ENCODE data around the gene MYO1B.

Gene MYO1B

DNA sequence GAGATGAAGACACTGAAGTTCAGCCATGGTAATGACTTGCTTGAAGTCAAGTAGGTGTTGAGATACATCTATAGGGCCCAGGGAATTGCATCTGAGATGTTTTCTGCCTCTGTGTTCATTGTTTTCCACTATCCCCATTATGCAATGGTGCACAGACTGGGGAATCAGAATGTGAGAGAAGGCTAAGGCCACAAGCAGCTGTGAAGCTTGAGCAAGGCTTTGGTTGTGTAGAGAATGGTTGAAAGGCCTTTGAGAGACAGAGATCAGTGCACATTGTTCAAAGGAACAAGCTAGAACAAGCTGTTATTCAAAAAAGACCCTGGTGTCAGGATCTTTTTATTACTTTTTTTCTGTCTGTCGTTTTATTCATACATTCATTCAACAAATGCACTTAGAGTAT lies 82.3 kb downstream of the MYO1B start:
- no peak for DNase-seq

DNA sequence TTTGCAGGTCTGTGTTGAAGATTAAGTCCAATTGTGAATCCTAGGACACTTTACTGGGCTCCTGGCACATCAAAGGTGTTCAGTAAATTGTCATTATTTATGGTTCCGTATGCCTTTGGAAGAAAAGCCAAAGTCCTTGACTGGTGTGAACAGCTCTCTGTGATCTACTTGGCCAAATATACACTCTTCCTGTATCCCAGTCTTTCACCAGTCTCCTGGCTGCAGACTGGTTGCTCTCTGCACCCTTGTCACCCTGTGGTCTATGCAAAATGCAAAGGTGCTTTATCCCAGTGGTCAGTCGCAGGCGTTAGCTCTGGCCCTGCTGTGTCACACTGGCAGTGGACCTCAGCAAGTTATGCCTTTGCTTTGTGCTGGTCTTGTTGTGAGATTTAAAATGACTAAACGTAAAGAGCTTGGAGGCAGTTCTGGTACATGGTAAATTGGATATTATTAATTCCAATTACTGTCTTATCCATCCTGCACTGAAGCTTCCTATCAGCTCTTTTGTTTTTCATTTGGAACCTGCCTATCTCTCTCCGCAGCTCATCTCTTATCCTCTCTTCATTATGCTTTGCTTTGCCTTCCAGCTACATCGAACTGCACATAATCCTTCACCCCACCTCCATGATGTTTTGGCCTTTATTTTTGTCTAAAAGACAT lies 83.1 kb downstream of the MYO1B start:
- no peak for DNase-seq

DNA sequence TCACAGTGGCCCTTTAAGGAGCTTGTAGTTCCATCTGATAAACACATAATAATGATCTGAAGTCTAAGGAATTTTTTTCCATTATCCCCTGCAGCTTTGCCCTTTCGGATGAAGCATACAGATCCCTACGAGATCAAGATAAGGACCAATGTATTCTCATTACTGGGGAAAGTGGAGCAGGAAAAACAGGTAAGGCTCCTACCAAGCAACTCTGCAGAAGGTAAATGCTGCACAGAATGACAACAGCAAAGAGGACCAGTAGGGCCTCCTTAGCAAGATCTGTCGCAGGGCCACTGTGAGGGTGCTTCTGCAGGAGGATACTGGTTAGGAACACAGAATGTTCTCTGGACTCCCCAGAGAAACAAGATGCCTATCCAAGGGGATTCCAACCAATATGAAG lies 84.6 kb downstream of the MYO1B start:
- DNase-seq: no peak

DNA sequence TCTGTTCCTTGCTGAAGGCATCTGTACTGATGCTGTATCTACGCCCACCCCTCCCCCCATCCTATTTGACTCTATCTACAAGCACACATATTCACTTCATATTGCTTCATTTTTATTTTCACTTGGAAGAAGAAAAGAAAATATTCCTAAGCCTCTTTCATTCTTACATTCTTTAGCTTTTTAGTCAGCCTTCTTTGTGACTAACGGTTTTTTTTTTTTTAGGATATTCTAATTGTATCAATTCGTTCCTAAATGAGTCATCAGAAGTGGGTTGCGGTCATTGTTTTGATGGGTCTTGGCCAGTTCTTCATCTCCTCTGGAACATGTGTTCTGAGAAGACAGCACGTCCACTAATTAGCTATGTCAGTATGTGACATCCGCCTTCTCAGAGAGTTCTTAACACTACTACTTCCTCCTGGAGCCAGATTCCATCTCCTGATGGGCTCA lies 88.7 kb downstream of the MYO1B start:
- DNase-seq: no peak

GRCh38 chr2:191335875-191336464 lies 90.8 kb downstream of the MYO1B start:
- DNase-seq: no peak

DNA sequence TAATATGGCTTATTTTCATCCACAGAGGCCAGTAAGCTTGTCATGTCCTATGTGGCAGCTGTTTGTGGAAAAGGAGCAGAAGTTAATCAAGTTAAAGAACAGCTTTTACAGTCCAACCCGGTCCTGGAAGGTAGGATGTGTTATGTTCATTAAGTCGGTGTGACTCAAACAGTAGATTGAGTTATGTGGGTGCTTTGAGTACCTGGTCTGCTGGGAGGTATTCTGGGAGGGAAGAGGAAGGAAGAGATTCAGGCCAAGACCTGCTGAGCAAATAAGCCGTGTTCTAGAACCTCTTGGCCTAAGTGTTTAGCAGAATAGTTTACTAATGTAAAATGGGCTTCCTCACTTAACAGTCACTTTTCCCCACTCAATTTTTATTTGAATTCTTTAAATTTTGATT lies 96.2 kb downstream of the MYO1B start:
- no peak for DNase-seq

DNA sequence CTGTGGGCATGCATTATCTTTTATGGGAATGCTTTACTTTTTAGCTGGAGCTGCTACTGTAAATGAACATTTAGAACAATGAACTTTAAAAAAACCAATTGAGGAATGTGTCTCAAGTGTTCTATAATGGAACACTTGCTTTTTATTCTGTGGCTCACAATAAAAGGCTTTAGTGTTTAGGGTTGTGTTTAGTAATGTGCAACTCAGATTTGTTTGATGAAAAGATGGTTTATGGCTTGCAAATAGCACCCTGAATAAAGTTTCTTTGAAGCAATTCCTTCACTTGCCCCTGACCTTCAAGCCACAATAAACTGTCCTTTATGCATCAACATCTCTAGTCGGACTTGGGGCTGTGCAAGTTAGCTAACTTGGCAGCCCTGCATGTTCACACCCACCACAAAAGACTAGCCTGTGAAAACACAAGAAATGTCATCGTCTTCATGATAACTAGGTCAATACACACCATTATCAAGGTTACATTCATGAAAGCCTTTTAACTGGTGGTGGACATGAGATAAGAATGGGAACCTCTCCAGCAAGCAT lies 98.7 kb downstream of the MYO1B start:
- DNase-seq: no peak

- DNase-seq: no peak
Measured at GRCh38 chr2:191345788-191346187, 100.6 kb downstream of the MYO1B start.

DNA sequence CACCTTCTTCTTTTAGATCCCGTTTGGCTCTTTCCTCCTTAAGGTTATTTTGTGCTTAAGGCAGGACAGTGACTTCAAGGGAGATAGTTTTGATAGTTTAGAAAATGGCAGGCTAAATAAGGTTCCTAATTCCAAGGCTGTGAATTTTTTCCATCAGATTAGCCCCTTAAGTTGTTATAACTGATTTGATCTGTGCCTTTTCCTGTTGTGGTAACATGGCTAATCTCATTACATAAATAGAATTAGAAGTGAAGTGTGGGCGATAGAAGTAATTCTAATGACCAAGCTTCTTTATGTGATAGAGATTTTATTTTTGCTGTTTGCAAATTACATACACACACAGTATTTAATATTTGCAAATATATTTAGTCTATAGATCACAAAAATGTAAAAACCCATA lies 102.0 kb downstream of the MYO1B start:
- DNase-seq: no peak

GRCh38 chr2:191347881-191348280 lies 102.7 kb downstream of the MYO1B start:
- DNase-seq: no peak

DNA sequence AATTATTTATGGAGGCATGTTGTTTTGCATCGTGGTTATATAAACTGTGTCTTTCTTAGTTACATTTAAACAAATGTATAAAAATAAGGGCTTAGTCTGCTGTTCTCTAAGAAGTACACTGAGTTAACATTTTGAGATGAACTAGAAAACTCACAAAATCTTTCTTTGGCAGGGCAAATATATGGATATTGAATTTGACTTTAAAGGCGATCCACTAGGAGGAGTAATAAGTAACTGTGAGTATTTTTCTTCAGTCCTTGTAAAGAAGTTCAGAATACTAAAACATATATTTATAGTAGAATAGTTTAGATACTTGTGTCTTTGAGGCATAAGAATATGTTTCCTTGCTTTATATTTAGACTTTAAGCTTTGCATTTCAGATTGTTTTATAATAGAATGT lies 104.8 kb downstream of the MYO1B start:
- DNase-seq: no peak

DNA sequence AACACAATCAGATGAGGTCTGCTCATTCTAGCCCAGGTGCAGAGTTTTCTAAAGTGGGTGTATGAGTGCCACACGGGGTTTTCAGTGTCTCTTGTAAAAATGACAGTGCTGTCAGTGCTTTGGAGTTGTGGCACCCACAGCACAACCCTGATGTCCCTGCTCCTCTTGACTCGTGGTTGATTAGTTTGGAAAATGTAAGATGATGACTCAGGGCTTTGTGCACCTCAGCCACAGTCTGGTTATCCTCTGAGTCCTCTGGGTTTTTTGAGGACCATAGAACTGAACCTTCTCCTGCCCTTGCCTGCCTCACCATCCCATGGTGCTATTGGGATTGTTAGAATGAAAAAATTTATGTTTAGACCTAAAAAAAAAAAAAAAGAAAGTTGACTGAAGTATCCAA lies 105.6 kb downstream of the MYO1B start:
- no peak for DNase-seq

GRCh38 chr2:191351298-191351697 lies 106.1 kb downstream of the MYO1B start:
- DNase-seq: no peak

DNA sequence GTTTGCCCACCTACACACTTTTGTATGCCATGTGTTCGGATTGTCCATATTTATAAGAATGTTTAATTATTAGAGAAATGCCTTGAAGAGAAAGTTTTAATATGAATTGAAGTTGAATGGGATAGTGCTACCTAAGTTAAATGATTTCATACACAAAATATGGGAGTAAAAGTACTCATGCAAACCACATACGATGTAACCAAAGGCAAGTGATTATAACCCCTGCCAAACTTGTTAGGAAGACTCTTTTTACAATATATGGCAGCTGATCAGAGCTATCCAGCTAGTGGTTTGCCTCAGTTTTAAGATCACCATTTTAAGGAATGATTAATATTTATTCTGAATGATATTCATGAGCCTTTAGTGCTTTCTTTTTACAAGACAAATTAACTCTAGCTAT lies 106.7 kb downstream of the MYO1B start:
- no peak for DNase-seq

- no peak for DNase-seq
Measured at GRCh38 chr2:191352536-191352935, 107.3 kb downstream of the MYO1B start.

- DNase-seq: no peak
Measured at GRCh38 chr2:191355170-191355758, 110.1 kb downstream of the MYO1B start.

DNA sequence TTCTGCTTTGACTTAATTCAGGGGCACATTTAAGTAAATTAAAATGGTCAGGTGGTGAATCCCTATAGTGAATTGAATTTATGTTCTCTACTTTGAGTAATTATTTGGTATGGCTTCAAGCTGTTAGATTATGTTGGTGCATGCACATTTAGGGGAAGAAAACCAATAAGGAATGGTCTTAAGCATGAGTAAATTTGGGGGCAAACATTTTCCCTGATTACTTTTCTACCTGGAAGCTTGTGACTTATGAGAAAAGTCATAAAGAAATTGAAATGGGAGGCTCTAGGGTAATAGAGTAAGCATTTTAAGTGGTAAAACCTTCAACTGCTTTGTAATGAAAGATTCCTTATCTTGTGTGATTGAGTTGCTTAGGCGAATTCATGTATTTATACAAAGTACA lies 112.5 kb downstream of the MYO1B start:
- DNase-seq: no peak

DNA sequence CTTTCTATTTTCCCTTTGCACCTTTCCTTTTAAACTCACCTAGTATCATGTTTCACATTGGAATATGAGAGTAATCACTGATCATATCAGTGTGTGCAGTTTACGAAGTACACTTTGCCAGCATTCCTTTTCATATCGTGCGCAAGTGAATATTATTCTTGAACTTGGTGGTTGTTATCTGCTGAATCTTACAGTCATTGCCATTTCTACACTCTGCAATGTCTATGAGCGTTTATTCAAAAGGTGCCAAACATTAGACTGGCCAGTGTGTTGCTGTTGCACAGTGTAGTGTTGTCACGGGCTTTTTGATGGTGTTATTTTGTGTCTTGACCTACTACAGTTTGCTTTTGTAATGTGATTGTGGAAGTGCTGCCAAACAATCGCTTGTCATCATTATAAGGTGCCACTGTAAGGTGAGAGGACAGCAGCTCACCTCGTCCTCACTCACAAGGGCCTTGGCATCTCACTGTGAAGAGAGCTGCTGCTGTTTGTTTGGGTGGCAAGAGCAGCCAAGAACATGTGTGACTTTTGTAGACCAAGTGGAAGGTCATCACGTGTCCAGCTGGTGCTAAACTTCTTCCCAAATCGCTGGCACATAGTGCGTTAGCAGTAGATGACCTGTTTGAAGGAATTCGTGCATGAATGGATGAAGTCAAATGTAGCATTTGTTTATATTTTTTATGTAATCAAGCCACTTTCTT lies 113.3 kb downstream of the MYO1B start:
- no peak for DNase-seq

DNA sequence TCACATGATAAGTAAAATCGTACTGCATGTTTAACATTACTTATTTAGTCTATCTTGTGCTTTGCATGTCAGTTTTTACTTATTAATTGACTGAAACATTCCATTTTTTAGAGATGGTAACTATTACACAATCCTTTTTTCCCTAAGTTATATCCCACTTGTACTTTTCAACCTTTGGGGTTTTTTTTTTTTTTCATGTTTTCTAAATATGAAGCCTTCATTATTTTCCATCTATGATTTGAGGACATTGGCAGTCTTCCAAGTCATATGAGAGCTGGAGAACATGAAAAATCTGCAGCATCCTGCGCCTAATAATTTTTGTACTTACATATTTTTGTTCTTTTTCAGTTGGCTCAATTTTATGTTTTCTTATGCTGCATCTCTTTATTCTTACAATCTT lies 113.9 kb downstream of the MYO1B start:
- DNase-seq: no peak

- DNase-seq: no peak
Measured at GRCh38 chr2:191360918-191361317, 115.7 kb downstream of the MYO1B start.

- no peak for DNase-seq
Measured at GRCh38 chr2:191362841-191363240, 117.6 kb downstream of the MYO1B start.

- no peak for DNase-seq
Measured at GRCh38 chr2:191363267-191363666, 118.1 kb downstream of the MYO1B start.

DNA sequence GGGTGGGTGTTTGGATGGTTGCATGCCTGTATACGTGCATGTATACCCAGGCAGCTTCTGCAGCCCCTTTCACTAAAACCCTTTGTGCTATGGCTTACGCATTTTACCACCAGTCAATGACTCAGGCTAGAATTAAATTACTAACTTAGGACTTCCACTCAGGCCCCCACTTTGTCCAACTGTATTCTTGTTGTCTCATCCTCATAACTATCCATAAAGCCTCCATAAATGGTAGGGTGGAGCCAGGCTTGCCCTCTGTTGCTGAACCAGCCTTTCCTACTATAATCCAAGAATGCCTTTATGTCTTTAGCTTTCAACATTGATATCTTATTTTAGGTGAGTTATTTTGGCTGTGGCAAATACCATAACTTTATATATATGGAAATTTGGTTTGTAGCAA lies 119.9 kb downstream of the MYO1B start:
- no peak for DNase-seq

DNA sequence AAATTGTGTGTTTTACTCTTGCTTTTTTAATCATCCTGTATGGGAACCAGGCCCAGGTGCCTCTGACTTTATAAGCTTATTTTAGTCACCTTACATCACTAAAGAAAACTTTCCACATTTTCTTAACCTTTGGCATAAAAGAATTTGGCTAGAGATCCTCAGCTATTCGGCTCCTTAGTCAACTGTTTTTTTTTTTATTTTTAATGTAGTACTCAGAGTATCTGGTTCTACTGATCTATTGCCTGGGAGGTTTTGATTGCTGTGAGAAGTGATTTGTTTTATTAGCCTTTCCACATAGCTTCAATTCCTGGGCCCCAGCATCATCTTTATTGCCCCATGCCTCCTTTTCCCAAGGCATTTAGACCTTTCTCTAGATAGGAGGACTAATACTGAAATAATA lies 121.0 kb downstream of the MYO1B start:
- DNase-seq: no peak
